Measurements from ENCODE around the gene TMEM132D.

DNA sequence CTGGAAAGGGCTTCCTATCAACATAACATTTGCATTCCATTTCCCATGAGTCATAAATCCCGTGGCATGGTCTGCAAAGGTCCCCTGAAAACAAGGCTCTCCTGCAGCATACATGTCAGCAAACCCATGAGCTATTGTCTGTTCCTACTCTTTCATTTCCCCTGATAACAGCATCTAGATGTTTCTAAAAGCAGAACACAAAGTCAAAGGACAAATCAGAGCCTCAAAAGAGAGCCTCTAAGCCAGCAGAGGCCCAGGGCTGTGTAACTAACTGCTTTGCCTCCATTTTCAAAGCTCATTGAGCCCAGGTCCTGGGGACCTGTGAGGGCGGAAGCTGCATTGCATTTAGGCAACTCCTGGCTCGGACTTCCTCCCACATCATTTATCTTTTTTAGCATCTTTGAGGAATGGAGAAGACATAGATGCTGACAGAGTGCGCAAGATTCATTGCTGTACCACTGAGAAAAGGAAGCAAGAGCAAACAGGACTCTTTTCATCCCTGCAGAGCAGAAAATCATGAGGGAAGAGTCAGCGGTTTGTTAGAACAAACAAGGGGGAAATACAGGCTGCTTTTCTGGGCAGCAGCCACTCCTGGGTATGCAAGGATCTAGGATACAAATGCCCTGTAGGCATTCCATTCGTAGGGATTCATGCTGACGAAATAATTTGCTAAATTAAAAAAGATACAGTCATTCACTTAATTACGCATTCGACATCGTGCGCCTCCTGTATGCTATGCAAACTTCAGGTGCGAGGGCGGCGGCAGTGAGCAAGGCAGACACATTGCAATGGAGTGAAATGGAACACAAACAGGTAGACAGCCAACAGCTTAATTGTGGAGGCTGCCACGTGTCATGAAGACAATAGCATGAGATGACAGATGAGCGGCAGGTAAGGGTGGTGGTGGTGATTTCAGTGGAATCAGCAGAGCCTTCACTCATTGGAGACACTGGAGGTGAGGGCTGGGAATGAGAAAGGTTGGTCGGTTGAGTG lies 131.0 kb downstream of the TMEM132D start:
- TF ChIP-seq, protein P1, sequence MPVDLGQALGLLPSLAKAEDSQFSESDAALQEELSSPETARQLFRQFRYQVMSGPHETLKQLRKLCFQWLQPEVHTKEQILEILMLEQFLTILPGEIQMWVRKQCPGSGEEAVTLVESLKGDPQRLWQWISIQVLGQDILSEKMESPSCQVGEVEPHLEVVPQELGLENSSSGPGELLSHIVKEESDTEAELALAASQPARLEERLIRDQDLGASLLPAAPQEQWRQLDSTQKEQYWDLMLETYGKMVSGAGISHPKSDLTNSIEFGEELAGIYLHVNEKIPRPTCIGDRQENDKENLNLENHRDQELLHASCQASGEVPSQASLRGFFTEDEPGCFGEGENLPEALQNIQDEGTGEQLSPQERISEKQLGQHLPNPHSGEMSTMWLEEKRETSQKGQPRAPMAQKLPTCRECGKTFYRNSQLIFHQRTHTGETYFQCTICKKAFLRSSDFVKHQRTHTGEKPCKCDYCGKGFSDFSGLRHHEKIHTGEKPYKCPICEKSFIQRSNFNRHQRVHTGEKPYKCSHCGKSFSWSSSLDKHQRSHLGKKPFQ (tag by site-specific recombination; IDR thresholded peaks at IDR 0.05), result no peak
- no peak for TF ChIP-seq CTCF (tag by site-specific recombination; IDR thresholded peaks at IDR 0.05)
- no peak for TF ChIP-seq ZNF121 (tag by site-specific recombination; IDR thresholded peaks at IDR 0.05)
- no peak for TF ChIP-seq PBX3 (CRISPR knock-in tag; IDR thresholded peaks at IDR 0.05)
- TF ChIP-seq MEIS1 (CRISPR knock-in tag; IDR thresholded peaks at IDR 0.05; ENCODE audit: borderline replicate concordance), result no peak
- TF ChIP-seq ZNF792 (tag by site-specific recombination; IDR thresholded peaks at IDR 0.05), result no peak
- no peak for TF ChIP-seq ZNF660 (tag by site-specific recombination; IDR thresholded peaks at IDR 0.05)
- no peak for TF ChIP-seq ATF2 (tag by site-specific recombination; IDR thresholded peaks at IDR 0.05; ENCODE audit: low read depth)
- no peak for TF ChIP-seq ZNF549 (tag by site-specific recombination; IDR thresholded peaks at IDR 0.05)

Data from HEK293 (cell line).